Neural cell (in vitro differentiated cells): Measurements from ENCODE around the gene RPL10A. TPM values are rescaled to one million over a fixed set of nuclear protein-coding genes. Genes with fewer than 3 reads are reported as not detected.

ENCODE experiments used
- H2AFZ ChIP-seq: fragments of 200-600, 300-800 bp; sonication (generic), shearing (Covaris generic); 2 replicates; pipeline ENCODE4 v1.6.0; 2014; ENCODE audit warnings: low read depth, mild to moderate bottlenecking, antibody characterized with exemption, low read length, moderate library complexity
- H3F3A ChIP-seq: fragments of 200-600 bp; shearing (Covaris generic); 2 replicates; pipeline ENCODE4 v1.6.1; 2016; ENCODE audit warnings: mild to moderate bottlenecking, moderate library complexity, mixed read lengths, antibody characterized with exemption, low read length; ENCODE audit not compliant: insufficient read depth, poor library complexity, severe bottlenecking
- H3K27ac ChIP-seq: fragments of 200-600, 300-800 bp; sonication (generic), shearing (Covaris generic); 2 replicates; pipeline ENCODE4 v1.5.1; 2014; ENCODE audit warnings: mild to moderate bottlenecking, low read length, moderate library complexity
- H3K27me3 ChIP-seq: fragments of 300-800, 200-600 bp; sonication (generic), shearing (Covaris generic); 2 replicates; pipeline ENCODE4 v1.6.0; 2014; ENCODE audit warnings: mild to moderate bottlenecking, low read depth, low read length, moderate library complexity; ENCODE audit not compliant: insufficient read depth
- H3K36me3 ChIP-seq: fragments of 300-800, 200-600 bp; sonication (generic), shearing (Covaris generic); 2 replicates; pipeline ENCODE4 v1.5.1; 2014; ENCODE audit warnings: mild to moderate bottlenecking, antibody characterized with exemption, low read length, moderate library complexity; ENCODE audit not compliant: insufficient read depth
- H3K4me2 ChIP-seq: fragments of 300-800, 200-600 bp; sonication (generic), shearing (Covaris generic); 2 replicates; pipeline ENCODE4 v1.6.0; 2014; ENCODE audit warnings: mild to moderate bottlenecking, low read length
- H3K4me3 ChIP-seq: fragments of 300-800, 200-600 bp; sonication (generic), shearing (Covaris generic); 2 replicates; pipeline ENCODE4 v1.5.1; 2014; ENCODE audit warnings: mild to moderate bottlenecking, low read length, moderate library complexity
- H3K79me2 ChIP-seq: fragments of 200-600 bp; shearing (Covaris generic); replicated peaks from 2 replicates; pipeline ENCODE4 v1.6.0; 2014; ENCODE audit warnings: mild to moderate bottlenecking, low read length, moderate library complexity; ENCODE audit not compliant: insufficient read depth
- H3K9ac ChIP-seq: fragments of 300-800, 200-600 bp; sonication (generic), shearing (Covaris generic); 2 replicates; pipeline ENCODE4 v1.6.1; 2016; ENCODE audit warnings: mild to moderate bottlenecking, low read length, mixed read lengths
- H3K9me2 ChIP-seq: fragments of 200-600 bp; shearing (Covaris generic); 2 replicates; pipeline ENCODE4 v1.6.1; 2016; ENCODE audit warnings: mild to moderate bottlenecking, low read length, mixed read lengths; ENCODE audit not compliant: insufficient read depth
- H3K9me3 ChIP-seq: fragments of 200-600, 300-800 bp; sonication (generic), shearing (Covaris generic); 2 replicates; pipeline ENCODE4 v1.6.1; 2016; ENCODE audit warnings: mild to moderate bottlenecking, mixed run types, low read length, moderate library complexity, mixed read lengths
- H4K20me1 ChIP-seq: fragments of 200-600 bp; shearing (Covaris generic); 2 replicates; pipeline ENCODE4 v1.6.1; 2016; ENCODE audit warnings: mild to moderate bottlenecking, mixed run types; ENCODE audit not compliant: insufficient read depth
- CTCF ChIP-seq: fragments of 450-650 bp; IDR thresholded peaks from 2 replicates; pipeline ENCODE4 v1.5.1; 2014; ENCODE audit warnings: antibody characterized with exemption, mild to moderate bottlenecking, moderate library complexity; ENCODE audit not compliant: poor library complexity, severe bottlenecking
- EP300 ChIP-seq: fragments of 450-650 bp; conservative IDR thresholded peaks from 2 replicates; pipeline ENCODE4 v1.6.1; 2014; ENCODE audit warnings: antibody characterized with exemption, mild to moderate bottlenecking, moderate library complexity; ENCODE audit not compliant: poor library complexity, severe bottlenecking
- EZH2 ChIP-seq: fragments of 200-600, 300-800 bp; shearing (Covaris generic), sonication (generic); IDR thresholded peaks from 2 replicates; pipeline ENCODE4 v1.6.1; 2014; ENCODE audit warnings: antibody characterized with exemption, low read length, borderline replicate concordance, mild to moderate bottlenecking; ENCODE audit not compliant: insufficient read depth, poor library complexity, severe bottlenecking
- MXI1 ChIP-seq: fragments of 450-650 bp; conservative IDR thresholded peaks from 2 replicates; pipeline ENCODE4 v1.6.1; 2014; ENCODE audit warnings: antibody characterized with exemption, mild to moderate bottlenecking; ENCODE audit not compliant: poor library complexity, severe bottlenecking
- POLR2AphosphoS5 ChIP-seq: IDR thresholded peaks from 2 replicates; pipeline ENCODE4 v1.6.1; 2012
- RAD21 ChIP-seq: fragments of 450-650 bp; conservative IDR thresholded peaks from 2 replicates; pipeline ENCODE4 v1.6.1; 2014; ENCODE audit warnings: antibody characterized with exemption, mild to moderate bottlenecking, moderate library complexity
- REST ChIP-seq: IDR thresholded peaks from 2 replicates; pipeline ENCODE4 v1.6.1; 2012; ENCODE audit warnings: borderline replicate concordance
- SMC3 ChIP-seq: fragments of 450-650 bp; conservative IDR thresholded peaks from 2 replicates; pipeline ENCODE4 v1.6.1; 2014; ENCODE audit warnings: antibody characterized with exemption, mild to moderate bottlenecking, moderate library complexity; ENCODE audit not compliant: poor library complexity
- TAF1 ChIP-seq: IDR thresholded peaks from 2 replicates; pipeline ENCODE4 v1.6.1; 2012; ENCODE audit warnings: low read depth
- polyA plus RNA-seq: library from polyadenylated mRNA; depleted of rRNA; stranded (reverse); fragments of >200 nt; gene quantifications from 2 replicates; pipeline ENCODE4 v1.2.3, GENCODE V29; 2014

RPL10A gene
- polyA plus RNA-seq, 1 donor from 2014 or later = 1,049 TPM

- H3K4me2 ChIP-seq = no peak overlapping the region
- no peak overlapping the region for H3K27ac ChIP-seq
- H3K27me3 ChIP-seq = no peaks in the 10 kb centered on the region
- H3K79me2 ChIP-seq = no peaks in the 10 kb centered on the region
- TF ChIP-seq RAD21 (no peak), EP300 (no peak), MXI1 (no peak), EZH2 (no peak), CTCF (no peak), SMC3 (no peak), REST (no peak)
- no peaks in the 10 kb centered on the region for H3K9me2 ChIP-seq
- no peak overlapping the region for H3K4me3 ChIP-seq
- H3K36me3 ChIP-seq = no peaks in the 10 kb centered on the region
- no peaks in the 10 kb centered on the region for H3K9me3 ChIP-seq
- no peaks in the 10 kb centered on the region for H4K20me1 ChIP-seq
- no peaks in the 10 kb centered on the region for H3F3A ChIP-seq
- no peak overlapping the region for H3K9ac ChIP-seq
- H2AFZ ChIP-seq = no peak overlapping the region
Observed at GRCh38 chr6:35448191-35448590, 20.0 kb upstream of the RPL10A start.

- H3K27ac ChIP-seq = no peak overlapping the region
- H3K79me2 ChIP-seq = no peaks in the 10 kb centered on the region
- no peaks in the 10 kb centered on the region for H3K36me3 ChIP-seq
- H3K9me3 ChIP-seq = no peaks in the 10 kb centered on the region
- no peaks in the 10 kb centered on the region for H3K27me3 ChIP-seq
- H4K20me1 ChIP-seq = no peaks in the 10 kb centered on the region
- H3F3A ChIP-seq = no peaks in the 10 kb centered on the region
- TF ChIP-seq MXI1 (no peak), REST (no peak), EP300 (no peak), EZH2 (no peak), SMC3 (peak; percentile 71), POLR2AphosphoS5 (no peak), RAD21 (peak; percentile 62), TAF1 (no peak), CTCF (peak; percentile 69)
- H3K9me2 ChIP-seq = no peaks in the 10 kb centered on the region
- no peak overlapping the region for H3K9ac ChIP-seq
- no peak overlapping the region for H2AFZ ChIP-seq
- H3K4me2 ChIP-seq = no peak overlapping the region
- H3K4me3 ChIP-seq = no peak overlapping the region
Observed at GRCh38 chr6:35449287-35449881, 18.8 kb upstream of the RPL10A start.
